Endothelial cell (in vitro differentiated cells): ENCODE data around the gene FAM186B. TPM values are rescaled to one million over a fixed set of nuclear protein-coding genes. Genes with fewer than 3 reads are reported as not detected.

ENCODE experiments used
- DNase-seq: peaks from one replicate; pipeline ENCODE4 v3.0.0; 2021; ENCODE audit warnings: low spot score
- H3K27ac Mint-ChIP-seq: one replicate; pipeline ENCODE4 v1.8.0; 2021; ENCODE audit warnings: mixed read lengths, inconsistent platforms; ENCODE audit not compliant: unreplicated experiment
- H3K27me3 Mint-ChIP-seq: one replicate; pipeline ENCODE4 v1.8.0; 2021; ENCODE audit warnings: mild to moderate bottlenecking, moderate library complexity, mixed read lengths, inconsistent platforms; ENCODE audit not compliant: unreplicated experiment
- H3K36me3 Mint-ChIP-seq: one replicate; pipeline ENCODE4 v1.8.0; 2021; ENCODE audit warnings: mild to moderate bottlenecking, low read depth, mixed read lengths, inconsistent platforms; ENCODE audit not compliant: unreplicated experiment
- H3K4me1 Mint-ChIP-seq: one replicate; pipeline ENCODE4 v1.8.0; 2021; ENCODE audit warnings: mild to moderate bottlenecking, mixed read lengths, inconsistent platforms; ENCODE audit not compliant: unreplicated experiment
- H3K4me3 Mint-ChIP-seq: one replicate; pipeline ENCODE4 v1.8.0; 2021; ENCODE audit warnings: mild to moderate bottlenecking, mixed read lengths, inconsistent platforms; ENCODE audit not compliant: unreplicated experiment
- H3K9me3 Mint-ChIP-seq: one replicate; pipeline ENCODE4 v1.8.0; 2021; ENCODE audit warnings: mixed read lengths, inconsistent platforms; ENCODE audit not compliant: unreplicated experiment
- total RNA-seq: library from RNA; stranded (reverse); fragmentation: NEBNext Ultra II Directional; extraction: Animal tissue kit (Norgen Biotek cat#: 25700); gene quantifications from one replicate; pipeline ENCODE4 v1.2.1, GENCODE V29; 2021; ENCODE audit not compliant: unreplicated experiment
- TF ChIP-seq, protein P1 (sequence below): fragments of 200-600 bp; sonication (generic); IDR thresholded peaks from one replicate; pipeline ENCODE4 v1.5.0; 2021; ENCODE audit warnings: antibody characterized with exemption; ENCODE audit not compliant: unreplicated experiment

Gene FAM186B
- total RNA-seq, 1 donor from 2014 or later = 1.9 TPM

DNA sequence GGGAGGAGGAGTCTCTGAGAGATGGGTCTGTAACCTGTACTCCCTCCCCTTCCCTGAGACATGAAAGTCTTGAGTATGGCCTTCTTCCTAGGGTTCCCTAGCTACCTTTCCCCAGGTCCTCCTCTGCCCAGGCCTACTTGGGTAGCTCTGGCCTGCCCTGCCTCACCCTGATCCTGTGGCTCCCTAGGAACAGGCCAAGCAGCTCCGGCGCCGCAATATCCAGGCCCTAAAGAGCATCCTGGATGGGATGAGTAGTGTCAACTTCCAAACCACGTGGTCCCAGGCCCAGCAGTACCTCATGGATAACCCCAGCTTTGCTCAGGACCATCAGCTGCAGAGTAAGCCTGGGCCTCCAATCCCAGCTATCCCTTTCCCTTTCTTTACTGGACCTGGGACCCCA, 30.2 kb upstream of the FAM186B start:
- peaks cover 51% of the 10 kb centered on the region for H3K27me3 Mint-ChIP-seq
- peaks cover 13% of the 10 kb centered on the region for H3K36me3 Mint-ChIP-seq
- DNase-seq = no peak
- no peaks in the 10 kb centered on the region for H3K9me3 Mint-ChIP-seq
- H3K4me3 Mint-ChIP-seq = no peak overlapping the region
- H3K4me1 Mint-ChIP-seq = peaks cover 45% of the 10 kb centered on the region
- TF ChIP-seq, protein P1, sequence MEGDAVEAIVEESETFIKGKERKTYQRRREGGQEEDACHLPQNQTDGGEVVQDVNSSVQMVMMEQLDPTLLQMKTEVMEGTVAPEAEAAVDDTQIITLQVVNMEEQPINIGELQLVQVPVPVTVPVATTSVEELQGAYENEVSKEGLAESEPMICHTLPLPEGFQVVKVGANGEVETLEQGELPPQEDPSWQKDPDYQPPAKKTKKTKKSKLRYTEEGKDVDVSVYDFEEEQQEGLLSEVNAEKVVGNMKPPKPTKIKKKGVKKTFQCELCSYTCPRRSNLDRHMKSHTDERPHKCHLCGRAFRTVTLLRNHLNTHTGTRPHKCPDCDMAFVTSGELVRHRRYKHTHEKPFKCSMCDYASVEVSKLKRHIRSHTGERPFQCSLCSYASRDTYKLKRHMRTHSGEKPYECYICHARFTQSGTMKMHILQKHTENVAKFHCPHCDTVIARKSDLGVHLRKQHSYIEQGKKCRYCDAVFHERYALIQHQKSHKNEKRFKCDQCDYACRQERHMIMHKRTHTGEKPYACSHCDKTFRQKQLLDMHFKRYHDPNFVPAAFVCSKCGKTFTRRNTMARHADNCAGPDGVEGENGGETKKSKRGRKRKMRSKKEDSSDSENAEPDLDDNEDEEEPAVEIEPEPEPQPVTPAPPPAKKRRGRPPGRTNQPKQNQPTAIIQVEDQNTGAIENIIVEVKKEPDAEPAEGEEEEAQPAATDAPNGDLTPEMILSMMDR = no peak
- peak overlapping the region; percentile 25 for H3K27ac Mint-ChIP-seq

DNA sequence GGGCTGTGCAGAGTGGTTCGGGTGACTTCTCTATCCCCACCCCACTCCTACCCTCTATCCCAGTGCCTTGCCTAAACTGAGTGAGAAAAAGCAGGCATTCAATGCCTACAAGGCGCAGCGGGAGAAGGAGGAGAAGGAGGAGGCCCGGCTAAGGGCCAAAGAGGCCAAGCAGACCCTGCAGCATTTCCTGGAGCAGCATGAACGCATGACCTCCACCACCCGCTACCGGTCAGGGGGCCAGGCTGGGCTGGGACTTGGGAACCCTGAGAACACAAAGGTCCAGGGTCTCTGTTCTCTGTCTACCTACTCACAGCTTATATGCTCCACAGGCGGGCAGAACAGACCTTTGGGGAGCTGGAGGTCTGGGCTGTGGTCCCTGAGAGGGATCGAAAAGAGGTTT, 29.6 kb upstream of the FAM186B start:
- Mint-ChIP-seq H3K36me3 (peaks cover 7% of the 10 kb centered on the region), H3K27me3 (peaks cover 48% of the 10 kb centered on the region), H3K4me3 (peak overlapping the region; percentile 14), H3K27ac (no peak overlapping the region), H3K9me3 (no peaks in the 10 kb centered on the region), H3K4me1 (peaks cover 39% of the 10 kb centered on the region)
- DNase-seq = no peak
- TF ChIP-seq, protein P1 = no peak

DNA sequence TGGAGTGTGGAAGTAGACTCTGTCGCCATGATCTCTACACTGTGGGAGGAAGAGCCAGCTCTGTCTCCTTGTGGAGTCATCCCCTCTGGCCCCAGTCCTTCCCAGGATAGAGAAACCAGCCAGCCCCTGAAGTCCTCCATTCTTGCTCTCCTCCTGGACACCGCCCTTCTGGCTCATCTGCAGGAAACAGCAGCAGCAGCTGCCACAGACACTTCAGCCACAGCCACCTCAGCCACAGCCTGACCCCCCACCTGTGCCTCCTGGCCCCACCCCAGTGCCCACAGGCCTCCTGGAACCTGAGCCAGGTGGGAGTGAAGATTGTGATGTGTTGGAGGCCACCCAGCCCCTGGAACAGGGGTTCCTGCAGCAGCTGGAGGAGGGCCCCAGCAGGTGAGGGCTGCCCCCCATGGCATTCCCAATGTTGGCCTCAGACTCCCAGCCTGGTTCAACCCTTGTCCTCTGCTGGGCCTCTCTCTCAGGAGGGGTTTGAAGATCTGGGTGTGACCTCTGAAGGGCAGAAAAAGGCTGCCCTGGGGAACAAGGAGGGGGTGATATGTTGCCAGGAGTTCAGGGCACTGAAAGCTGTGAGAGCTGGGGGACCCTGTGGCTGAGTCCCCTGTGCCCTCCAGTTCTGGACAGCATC, 28.4 kb upstream of the FAM186B start:
- no peaks in the 10 kb centered on the region for H3K9me3 Mint-ChIP-seq
- TF ChIP-seq, protein P1 = no peak
- peaks cover 33% of the 10 kb centered on the region for H3K4me1 Mint-ChIP-seq
- DNase-seq = no peak
- H3K4me3 Mint-ChIP-seq = no peak overlapping the region
- peaks cover 17% of the 10 kb centered on the region for H3K36me3 Mint-ChIP-seq
- peaks cover 47% of the 10 kb centered on the region for H3K27me3 Mint-ChIP-seq
- peak overlapping the region; percentile 82 for H3K27ac Mint-ChIP-seq

DNA sequence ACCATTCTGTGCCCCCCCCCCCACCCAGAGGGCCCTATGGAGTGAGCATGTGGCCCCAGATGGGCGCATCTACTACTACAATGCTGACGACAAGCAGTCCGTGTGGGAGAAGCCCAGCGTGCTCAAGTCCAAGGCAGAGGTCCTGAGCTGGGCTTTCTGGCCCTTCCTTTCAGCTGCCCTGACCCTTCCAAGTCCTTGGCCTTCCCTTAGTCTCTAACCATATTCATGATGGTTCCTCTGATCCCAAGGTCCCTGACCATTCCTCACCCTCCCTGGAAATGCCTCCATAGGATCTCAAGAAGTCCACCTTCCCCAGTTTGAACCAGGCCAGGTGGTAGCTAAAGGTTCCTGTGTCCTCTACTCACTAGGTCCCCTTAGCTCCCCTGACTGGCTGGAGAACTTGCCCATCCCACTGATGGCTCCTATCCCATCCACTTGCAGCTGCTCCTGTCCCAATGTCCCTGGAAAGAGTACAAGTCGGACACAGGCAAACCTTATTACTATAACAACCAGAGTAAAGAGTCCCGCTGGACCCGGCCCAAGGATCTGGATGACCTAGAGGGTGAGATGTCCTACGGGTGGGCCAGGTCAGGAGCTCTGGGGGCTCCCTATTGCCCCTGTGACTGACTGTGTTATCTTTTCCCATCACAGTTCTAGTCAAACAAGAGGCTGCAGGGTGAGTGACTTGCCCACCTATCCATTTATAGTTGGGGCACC, 27.7 kb upstream of the FAM186B start:
- Mint-ChIP-seq H3K27ac (no peak overlapping the region), H3K4me3 (peak overlapping the region; percentile 18), H3K4me1 (peaks cover 29% of the 10 kb centered on the region), H3K9me3 (no peaks in the 10 kb centered on the region), H3K27me3 (peaks cover 47% of the 10 kb centered on the region), H3K36me3 (peaks cover 17% of the 10 kb centered on the region)
- DNase-seq = no peak
- TF ChIP-seq, protein P1 = no peak

DNA sequence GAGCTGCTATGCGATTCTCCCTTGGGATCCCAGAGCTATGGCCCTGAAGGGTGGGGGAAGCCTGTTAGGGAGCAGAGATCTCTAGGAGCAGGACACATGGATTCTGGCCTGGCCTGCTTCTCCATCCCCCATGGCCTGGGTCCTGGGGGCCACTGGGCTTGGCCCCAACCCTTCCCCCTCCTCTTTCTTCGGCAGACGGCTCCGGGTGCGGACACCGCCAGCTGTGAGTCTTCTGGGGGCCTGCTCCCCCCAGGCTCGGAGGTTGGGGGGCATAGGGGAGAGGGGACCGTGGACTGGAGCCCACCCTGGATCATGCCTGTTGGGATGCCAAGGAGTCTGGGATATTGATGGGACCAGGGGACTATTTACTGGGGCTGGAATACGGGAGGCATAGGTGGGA, 27.0 kb upstream of the FAM186B start:
- Mint-ChIP-seq H3K4me3 (no peak overlapping the region), H3K9me3 (no peaks in the 10 kb centered on the region), H3K27ac (no peak overlapping the region), H3K4me1 (peaks cover 23% of the 10 kb centered on the region), H3K36me3 (peaks cover 17% of the 10 kb centered on the region), H3K27me3 (peaks cover 44% of the 10 kb centered on the region)
- DNase-seq = no peak
- TF ChIP-seq, protein P1 = no peak
